ENCODE measurements around the gene PDZD4.
A peak's percentile ranks its signal among the peaks of the same experiment; 100 is the strongest.

The PDZD4 gene

GRCh38 chrX:153780678-153781427 lies 49.5 kb downstream of the PDZD4 start, which contains the start of gene SRPK3:
Gene SRPK3, plus strand, starts transcription at chrX:153781041. Its CDS starts 46 bp downstream, at chrX:153781087.
- Histone ChIP-seq H3K9me3 (ENCODE audit: control insufficient read depth, low read length) (no peaks in the 10 kb centered on the region), H3K27me3 (replicated peaks; ENCODE audit: control insufficient read depth, insufficient read depth, low read length) (no peaks in the 10 kb centered on the region), H3K4me3 (ENCODE audit: low read length) (no peak within 1 kb of the TSS), H3K9ac (ENCODE audit: low read length) (no peak within 1 kb of the TSS), H3K36me3 (ENCODE audit: control insufficient read depth, insufficient read depth, low read length, severe bottlenecking) (peaks cover 17% of the 10 kb centered on the region), H3K4me1 (ENCODE audit: control insufficient read depth, insufficient read depth, low read length) (peaks cover 3% of the 10 kb centered on the region)
- peak; percentile 37 for DNase-seq (ENCODE audit: low read depth)

- H3K9me3 ChIP-seq (ENCODE audit: control insufficient read depth, low read length): no peaks in the 10 kb centered on the region
- H3K4me1 ChIP-seq (ENCODE audit: control insufficient read depth, insufficient read depth, low read length): peaks cover 3% of the 10 kb centered on the region
- H3K4me3 ChIP-seq (ENCODE audit: low read length): no peak overlapping the region
- no peak overlapping the region for H3K9ac ChIP-seq (ENCODE audit: low read length)
- peaks cover 11% of the 10 kb centered on the region for H3K36me3 ChIP-seq (ENCODE audit: control insufficient read depth, insufficient read depth, low read length, severe bottlenecking)
- H3K27me3 ChIP-seq (replicated peaks; ENCODE audit: control insufficient read depth, insufficient read depth, low read length): no peaks in the 10 kb centered on the region
- DNase-seq (ENCODE audit: low read depth): no peak
Measured at GRCh38 chrX:153779891-153780677, 50.3 kb downstream of the PDZD4 start.

- Histone ChIP-seq H3K27me3 (replicated peaks; ENCODE audit: control insufficient read depth, insufficient read depth, low read length) (no peaks in the 10 kb centered on the region), H3K9me3 (ENCODE audit: control insufficient read depth, low read length) (no peaks in the 10 kb centered on the region), H3K9ac (ENCODE audit: low read length) (no peak overlapping the region), H3K4me1 (ENCODE audit: control insufficient read depth, insufficient read depth, low read length) (peaks cover 3% of the 10 kb centered on the region), H3K4me3 (ENCODE audit: low read length) (no peak overlapping the region), H3K36me3 (ENCODE audit: control insufficient read depth, insufficient read depth, low read length, severe bottlenecking) (peaks cover 15% of the 10 kb centered on the region)
- no peak for DNase-seq (ENCODE audit: low read depth)
Measured at GRCh38 chrX:153778684-153779101, 51.7 kb downstream of the PDZD4 start.

- no peak overlapping the region for H3K9ac ChIP-seq (ENCODE audit: low read length)
- no peak for DNase-seq (ENCODE audit: low read depth)
- H3K9me3 ChIP-seq (ENCODE audit: control insufficient read depth, low read length): no peaks in the 10 kb centered on the region
- peaks cover 3% of the 10 kb centered on the region for H3K4me1 ChIP-seq (ENCODE audit: control insufficient read depth, insufficient read depth, low read length)
- H3K36me3 ChIP-seq (ENCODE audit: control insufficient read depth, insufficient read depth, low read length, severe bottlenecking): peaks cover 15% of the 10 kb centered on the region
- H3K27me3 ChIP-seq (replicated peaks; ENCODE audit: control insufficient read depth, insufficient read depth, low read length): no peaks in the 10 kb centered on the region
- H3K4me3 ChIP-seq (ENCODE audit: low read length): no peak overlapping the region
Measured at GRCh38 chrX:153778181-153778580, 52.2 kb downstream of the PDZD4 start.

GRCh38 chrX:153777261-153778090 lies 52.9 kb downstream of the PDZD4 start:
- Histone ChIP-seq H3K36me3 (ENCODE audit: control insufficient read depth, insufficient read depth, low read length, severe bottlenecking) (peaks cover 15% of the 10 kb centered on the region), H3K4me1 (ENCODE audit: control insufficient read depth, insufficient read depth, low read length) (peaks cover 3% of the 10 kb centered on the region), H3K27me3 (replicated peaks; ENCODE audit: control insufficient read depth, insufficient read depth, low read length) (no peaks in the 10 kb centered on the region), H3K9ac (ENCODE audit: low read length) (no peak overlapping the region), H3K9me3 (ENCODE audit: control insufficient read depth, low read length) (no peaks in the 10 kb centered on the region), H3K4me3 (ENCODE audit: low read length) (no peak overlapping the region)
- DNase-seq (ENCODE audit: low read depth): no peak

GRCh38 chrX:153776611-153777045 lies 53.7 kb downstream of the PDZD4 start:
- Histone ChIP-seq H3K4me3 (ENCODE audit: low read length) (no peak overlapping the region), H3K9ac (ENCODE audit: low read length) (no peak overlapping the region), H3K4me1 (ENCODE audit: control insufficient read depth, insufficient read depth, low read length) (peaks cover 3% of the 10 kb centered on the region), H3K36me3 (ENCODE audit: control insufficient read depth, insufficient read depth, low read length, severe bottlenecking) (peaks cover 15% of the 10 kb centered on the region), H3K27me3 (replicated peaks; ENCODE audit: control insufficient read depth, insufficient read depth, low read length) (no peaks in the 10 kb centered on the region), H3K9me3 (ENCODE audit: control insufficient read depth, low read length) (no peaks in the 10 kb centered on the region)
- DNase-seq (ENCODE audit: low read depth): no peak

- Histone ChIP-seq H3K9ac (ENCODE audit: low read length) (no peak overlapping the region), H3K36me3 (ENCODE audit: control insufficient read depth, insufficient read depth, low read length, severe bottlenecking) (peaks cover 15% of the 10 kb centered on the region), H3K4me3 (ENCODE audit: low read length) (no peak overlapping the region), H3K9me3 (ENCODE audit: control insufficient read depth, low read length) (no peaks in the 10 kb centered on the region), H3K27me3 (replicated peaks; ENCODE audit: control insufficient read depth, insufficient read depth, low read length) (no peaks in the 10 kb centered on the region), H3K4me1 (ENCODE audit: control insufficient read depth, insufficient read depth, low read length) (peaks cover 3% of the 10 kb centered on the region)
- no peak for DNase-seq (ENCODE audit: low read depth)
Measured at GRCh38 chrX:153776120-153776599, 54.2 kb downstream of the PDZD4 start.

- no peaks in the 10 kb centered on the region for H3K27me3 ChIP-seq (replicated peaks; ENCODE audit: control insufficient read depth, insufficient read depth, low read length)
- DNase-seq (ENCODE audit: low read depth): no peak
- H3K9ac ChIP-seq (ENCODE audit: low read length): no peak overlapping the region
- H3K36me3 ChIP-seq (ENCODE audit: control insufficient read depth, insufficient read depth, low read length, severe bottlenecking): peaks cover 15% of the 10 kb centered on the region
- no peak overlapping the region for H3K4me3 ChIP-seq (ENCODE audit: low read length)
- H3K4me1 ChIP-seq (ENCODE audit: control insufficient read depth, insufficient read depth, low read length): peaks cover 3% of the 10 kb centered on the region
- H3K9me3 ChIP-seq (ENCODE audit: control insufficient read depth, low read length): no peaks in the 10 kb centered on the region
Measured at GRCh38 chrX:153775293-153776119, 54.8 kb downstream of the PDZD4 start.

GRCh38 chrX:153774576-153775292 lies 55.6 kb downstream of the PDZD4 start:
- no peaks in the 10 kb centered on the region for H3K4me1 ChIP-seq (ENCODE audit: control insufficient read depth, insufficient read depth, low read length)
- H3K27me3 ChIP-seq (replicated peaks; ENCODE audit: control insufficient read depth, insufficient read depth, low read length): no peaks in the 10 kb centered on the region
- H3K4me3 ChIP-seq (ENCODE audit: low read length): no peak overlapping the region
- peaks cover 15% of the 10 kb centered on the region for H3K36me3 ChIP-seq (ENCODE audit: control insufficient read depth, insufficient read depth, low read length, severe bottlenecking)
- no peak for DNase-seq (ENCODE audit: low read depth)
- H3K9me3 ChIP-seq (ENCODE audit: control insufficient read depth, low read length): no peaks in the 10 kb centered on the region
- no peak overlapping the region for H3K9ac ChIP-seq (ENCODE audit: low read length)
